ENCODE results near the gene RABGEF1. TPM values are rescaled to one million over a fixed set of nuclear protein-coding genes. Genes with fewer than 3 reads are reported as not detected.

RABGEF1 gene
- total RNA-seq, 4 donors from 2014 or later = 31.0 to 55.1 (median 47.9) TPM

GRCh38 chr7:66859794-66860645, 119.5 kb downstream of the RABGEF1 start:
- no peak for TF ChIP-seq CTCF (IDR thresholded peaks at IDR 0.05)
- WGBS, 2 donors = 88 to 89% methylated on average over 8 to 9 of the region's 10 CpGs
- H3K36me3 ChIP-seq = peaks cover 3 to 7% of the 10 kb centered on the region in 2 donors

GRCh38 chr7:66860767-66861166, 120.2 kb downstream of the RABGEF1 start:
- H3K27ac ChIP-seq = no peak overlapping the region
- H3K27me3 ChIP-seq = no peaks in the 10 kb centered on the region
- no peaks in the 10 kb centered on the region for H3K4me1 ChIP-seq
- peaks cover 3 to 7% of the 10 kb centered on the region in 2 donors for H3K36me3 ChIP-seq
- TF ChIP-seq POLR2A (IDR thresholded peaks at IDR 0.05) (no peak), CTCF (IDR thresholded peaks at IDR 0.05) (no peak)
- intact Hi-C loops (cut with DNase I) = no loop called here
- H3K4me3 ChIP-seq (replicated peaks in 1 of 3) = no peak overlapping the region
- WGBS, 2 donors = 95 to 98% methylated on average over 3 of the region's 3 CpGs
- no peak for DNase-seq
- no peaks in the 10 kb centered on the region for H3K9me3 ChIP-seq

More at GRCh38 chr7:66859794-66860645, 119.5 kb downstream of the RABGEF1 start:
- DNase-seq = no peak
- Histone ChIP-seq H3K4me3 (replicated peaks in 1 of 3) (no peak overlapping the region), H3K9me3 (no peaks in the 10 kb centered on the region), H3K4me1 (no peaks in the 10 kb centered on the region), H3K27me3 (no peaks in the 10 kb centered on the region), H3K27ac (no peak overlapping the region)
- intact Hi-C loops (cut with DNase I) = no loop called here

Small RNAs within 50 kb of the gene (small RNA-seq; reads per million reads assigned to genes)
- not detected for gene AC027644.2

Other genes starting within 250 kb of the RABGEF1 start
- gene KCTD7, start 111.9 kb upstream of the RABGEF1 start, total RNA-seq = 10 to 100 TPM; 17.4 to 19.3 (median 18.1) TPM
- 100 to 1,000 TPM; 119 to 179 (median 144) TPM for gene TMEM248, start 180.5 kb downstream of the RABGEF1 start, total RNA-seq